Measurements from ENCODE around the gene MTERF2.

MTERF2 gene

DNA sequence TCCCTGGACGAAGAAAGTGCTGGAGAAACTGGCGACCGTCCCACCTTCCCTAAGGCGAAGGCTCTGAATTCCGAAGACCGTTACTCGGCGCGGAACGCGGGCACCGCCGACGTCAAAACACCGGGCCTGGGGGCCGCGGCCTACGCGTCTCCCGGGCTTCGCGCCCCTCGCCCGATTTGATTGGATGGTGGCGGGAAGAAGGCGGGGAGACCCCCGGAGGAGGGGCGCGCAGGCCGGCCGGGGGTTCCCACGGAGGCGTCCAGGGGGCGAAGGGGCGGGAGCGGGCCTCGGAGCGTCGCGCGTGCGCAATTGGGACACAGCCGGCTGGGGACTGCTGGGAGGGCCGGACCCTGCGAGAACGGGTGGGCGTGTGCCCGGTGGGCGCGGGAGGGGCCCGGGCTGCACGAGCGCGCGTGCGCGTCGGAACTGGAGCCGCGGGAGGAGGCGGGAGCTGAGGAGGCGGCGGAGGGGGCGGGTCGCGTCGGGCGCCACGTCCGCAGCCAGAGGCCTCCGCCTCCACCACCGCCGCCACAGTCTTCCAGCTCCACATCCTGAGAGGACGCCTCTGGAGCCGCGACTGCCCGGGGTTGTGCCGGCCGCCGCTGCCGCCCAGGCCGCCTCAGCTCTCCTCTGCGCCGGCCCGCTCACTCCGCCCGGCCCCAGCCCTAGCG is 31.4 kb downstream of the MTERF2 start, which contains the start of gene TMEM263:
Gene TMEM263, plus strand, starts transcription at position 531 of the 671 bp plus-strand sequence. CDS start 11,210 bp downstream, outside the sequence.
- Histone ChIP-seq H3K9me3 (no peaks in the 10 kb centered on the region), H3K27me3 (ENCODE audit: low read depth) (no peaks in the 10 kb centered on the region), H3K36me3 (replicated peaks) (no peaks in the 10 kb centered on the region; the same call in 1 of the 2 replicates), H3K4me1 (peaks cover 29% of the 10 kb centered on the region), H3K4me3 (peak within 1 kb of the TSS; percentile 70)
- DNase-seq (ENCODE audit: low spot score in 2 of 2), result peak; percentile 90 to 96
- in situ Hi-C loops (cut with MboI; ENCODE audit: low sequenced_read_pairs), result no loop called here

GRCh38 chr12:106954462-106955376 is 32.2 kb downstream of the MTERF2 start:
- peak in 1 of 2 experiments; percentile 9 for DNase-seq (ENCODE audit: low spot score in 2 of 2)
- Histone ChIP-seq H3K4me3 (peak overlapping the region; percentile 70), H3K36me3 (replicated peaks) (no peaks in the 10 kb centered on the region; the same call in 1 of the 2 replicates)

GRCh38 chr12:106953352-106954250 is 33.3 kb downstream of the MTERF2 start:
- in situ Hi-C loops (cut with MboI; ENCODE audit: low sequenced_read_pairs), result no loop called here
- H3K4me1 ChIP-seq, result peaks cover 39% of the 10 kb centered on the region
- no peaks in the 10 kb centered on the region; the same call in 1 of the 2 replicates for H3K36me3 ChIP-seq (replicated peaks)
- no peaks in the 10 kb centered on the region for H3K27me3 ChIP-seq (ENCODE audit: low read depth)
- H3K9me3 ChIP-seq, result no peaks in the 10 kb centered on the region
- no peak for DNase-seq (ENCODE audit: low spot score in 2 of 2)
- H3K4me3 ChIP-seq, result no peak overlapping the region

More at GRCh38 chr12:106954462-106955376, 32.2 kb downstream of the MTERF2 start:
- H3K4me1 ChIP-seq, result peaks cover 37% of the 10 kb centered on the region
- no peaks in the 10 kb centered on the region for H3K9me3 ChIP-seq
- no peaks in the 10 kb centered on the region for H3K27me3 ChIP-seq (ENCODE audit: low read depth)
- in situ Hi-C loops (cut with MboI; ENCODE audit: low sequenced_read_pairs), result no loop called here

DNA sequence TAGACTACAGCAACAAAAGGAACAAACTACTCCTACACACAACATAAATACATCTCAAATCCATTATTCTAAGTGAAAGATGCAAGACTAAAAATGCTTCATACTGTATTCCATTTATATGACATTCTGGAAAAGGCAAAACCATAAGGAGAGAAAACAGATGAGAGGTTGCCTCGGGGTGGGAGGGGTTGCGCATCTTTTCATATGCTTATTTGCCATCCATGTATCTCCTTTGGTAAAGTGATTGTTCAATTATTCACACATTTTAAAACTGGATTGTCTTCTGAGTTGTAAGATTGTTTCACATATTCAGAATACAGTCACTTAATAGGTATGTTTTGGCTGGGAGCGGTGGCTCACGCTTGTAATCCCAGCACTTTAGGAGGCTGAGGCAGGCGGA is 36.4 kb downstream of the MTERF2 start:
- H3K27me3 ChIP-seq (ENCODE audit: low read depth), result no peaks in the 10 kb centered on the region
- peak; percentile 52 to 54 for DNase-seq (ENCODE audit: low spot score in 2 of 2)
- in situ Hi-C loops (cut with MboI; ENCODE audit: low sequenced_read_pairs), result no loop called here
- H3K4me1 ChIP-seq, result peaks cover 27% of the 10 kb centered on the region
- H3K9me3 ChIP-seq, result no peaks in the 10 kb centered on the region
- no peak overlapping the region for H3K4me3 ChIP-seq
- no peaks in the 10 kb centered on the region for H3K36me3 ChIP-seq (replicated peaks)

DNA sequence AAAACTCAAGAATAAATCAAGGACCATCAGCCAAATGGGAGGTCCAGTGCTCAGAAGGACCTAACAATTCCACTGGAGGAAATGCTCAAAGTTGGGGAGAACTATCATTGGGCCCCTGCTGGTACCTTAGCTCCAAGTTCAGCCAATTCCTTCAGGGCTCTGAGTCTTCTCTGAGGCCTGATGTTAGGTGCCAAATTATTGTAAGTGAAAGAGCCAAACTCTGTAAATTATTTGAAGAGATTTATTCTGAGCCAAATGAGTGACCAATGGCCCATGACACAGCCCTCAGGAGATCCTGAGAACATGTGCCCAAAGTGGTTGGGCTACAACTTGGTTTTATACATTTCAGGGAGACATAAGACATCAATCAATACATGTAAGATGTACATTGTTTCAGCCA is 39.5 kb downstream of the MTERF2 start:
- Histone ChIP-seq H3K27me3 (ENCODE audit: low read depth) (no peaks in the 10 kb centered on the region), H3K36me3 (replicated peaks) (no peaks in the 10 kb centered on the region), H3K4me3 (no peak overlapping the region), H3K4me1 (peaks cover 15% of the 10 kb centered on the region), H3K9me3 (no peaks in the 10 kb centered on the region)
- in situ Hi-C loops (cut with MboI; ENCODE audit: low sequenced_read_pairs), result no loop called here
- DNase-seq (ENCODE audit: low spot score in 2 of 2), result no peak

DNA sequence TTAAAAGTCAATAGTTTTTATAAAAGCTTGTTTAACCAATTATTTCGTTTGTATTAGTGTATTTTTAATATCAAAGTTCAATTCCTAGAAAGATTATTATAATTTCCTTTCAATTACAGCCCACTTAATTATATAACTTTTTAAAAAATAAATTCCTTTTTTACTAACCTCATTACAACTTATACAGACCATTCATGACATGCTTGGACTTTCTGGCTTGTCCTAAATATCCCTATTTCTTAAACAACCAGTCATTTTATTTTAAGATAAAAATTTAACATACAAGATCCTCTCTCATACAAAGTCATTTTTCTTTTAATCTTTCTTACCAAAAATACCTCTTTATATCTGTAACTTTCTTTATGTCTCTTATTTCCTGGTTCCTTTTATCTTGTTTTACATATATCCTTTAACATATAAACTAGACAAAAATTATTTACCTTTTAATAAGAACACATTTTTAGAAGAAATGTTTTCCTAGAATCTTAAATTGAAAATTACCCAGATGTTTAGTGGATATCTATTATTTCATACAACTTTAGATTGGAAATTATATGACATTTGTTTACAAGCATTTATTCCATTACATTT is 41.6 kb downstream of the MTERF2 start:
- Histone ChIP-seq H3K4me1 (peaks cover 8% of the 10 kb centered on the region), H3K4me3 (no peak overlapping the region), H3K9me3 (no peaks in the 10 kb centered on the region), H3K27me3 (ENCODE audit: low read depth) (no peaks in the 10 kb centered on the region), H3K36me3 (replicated peaks) (no peaks in the 10 kb centered on the region)
- in situ Hi-C loops (cut with MboI; ENCODE audit: low sequenced_read_pairs), result no loop called here
- DNase-seq (ENCODE audit: low spot score in 2 of 2), result no peak

- Histone ChIP-seq H3K9me3 (0 out of 2 replicates have a peak, but pooled peaks cover 3% of the 10 kb centered on the region), H3K4me1 (no peaks in the 10 kb centered on the region; the same call in 1 of the 2 replicates), H3K36me3 (replicated peaks) (no peaks in the 10 kb centered on the region), H3K4me3 (no peak overlapping the region), H3K27me3 (ENCODE audit: low read depth) (no peaks in the 10 kb centered on the region)
- in situ Hi-C loops (cut with MboI; ENCODE audit: low sequenced_read_pairs), result no loop called here
- DNase-seq (ENCODE audit: low spot score in 2 of 2), result no peak
Measured at GRCh38 chr12:106942775-106943174, 44.2 kb downstream of the MTERF2 start.

GRCh38 chr12:106941481-106942156 is 45.3 kb downstream of the MTERF2 start:
- Histone ChIP-seq H3K4me1 (no peaks in the 10 kb centered on the region; the same call in 1 of the 2 replicates), H3K4me3 (no peak overlapping the region), H3K9me3 (0 out of 2 replicates have a peak, but pooled peaks cover 3% of the 10 kb centered on the region), H3K27me3 (ENCODE audit: low read depth) (no peaks in the 10 kb centered on the region), H3K36me3 (replicated peaks) (no peaks in the 10 kb centered on the region)
- no peak for DNase-seq (ENCODE audit: low spot score in 2 of 2)
- in situ Hi-C loops (cut with MboI; ENCODE audit: low sequenced_read_pairs), result no loop called here

DNA sequence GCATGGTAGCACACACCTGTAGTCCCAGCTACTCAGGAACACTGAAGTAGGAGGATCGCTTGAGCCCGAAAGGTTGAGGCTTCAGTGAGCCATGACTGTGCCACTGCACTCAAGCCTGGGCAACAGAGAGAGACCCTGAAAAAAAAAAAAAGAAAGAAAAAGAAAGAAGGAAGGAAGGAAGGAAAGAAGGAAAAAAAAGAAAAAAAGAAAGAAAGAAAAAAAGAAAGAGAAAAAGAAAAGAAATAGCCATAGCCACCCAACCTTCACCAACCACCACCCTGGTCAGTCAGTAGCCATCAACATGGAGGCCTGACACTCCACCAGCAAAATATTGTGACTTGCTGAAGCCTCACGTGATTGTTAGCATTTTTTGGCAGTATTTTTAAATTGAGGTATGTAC is 52.7 kb downstream of the MTERF2 start:
- Histone ChIP-seq H3K4me3 (no peak overlapping the region), H3K9me3 (0 out of 2 replicates have a peak, but pooled peaks cover 3% of the 10 kb centered on the region), H3K27me3 (ENCODE audit: low read depth) (0 out of 2 replicates have a peak, but pooled peaks cover 2% of the 10 kb centered on the region), H3K36me3 (replicated peaks) (no peaks in the 10 kb centered on the region), H3K4me1 (no peaks in the 10 kb centered on the region)
- no peak for DNase-seq (ENCODE audit: low spot score in 2 of 2)
- in situ Hi-C loops (cut with MboI; ENCODE audit: low sequenced_read_pairs), result no loop called here
